Smooth muscle cell (in vitro differentiated cells): Measurements from ENCODE around the gene WNT2B. TPM values are rescaled to one million over a fixed set of nuclear protein-coding genes. Genes with fewer than 3 reads are reported as not detected.

Source experiments
- DNase-seq: peaks from one replicate; lab custom pipeline; 2025; ENCODE audit not compliant: unreplicated experiment; lab: John Stamatoyannopoulos, UW
- H2AFZ ChIP-seq: fragments of 200-600 bp; sonication (generic); 2 replicates; pipeline ENCODE4 v1.6.0; 2016; ENCODE audit warnings: antibody characterized with exemption, low read depth, mild to moderate bottlenecking
- H3F3A ChIP-seq: fragments of 200-600 bp; sonication (generic); 2 replicates; pipeline ENCODE4 v1.6.0; 2017; ENCODE audit warnings: antibody characterized with exemption, low read depth
- H3K27ac ChIP-seq: fragments of 200-600 bp; sonication (generic); 2 replicates; pipeline ENCODE4 v1.5.1; 2016; ENCODE audit warnings: low read depth, mild to moderate bottlenecking
- H3K27me3 ChIP-seq: fragments of 200-600 bp; sonication (generic); 2 replicates; pipeline ENCODE4 v1.6.1; 2016; ENCODE audit warnings: low read depth, mild to moderate bottlenecking
- H3K36me3 ChIP-seq: fragments of 200-600 bp; sonication (generic); 2 replicates; pipeline ENCODE4 v1.5.1; 2016; ENCODE audit warnings: low read depth
- H3K4me1 ChIP-seq: fragments of 200-600 bp; sonication (generic); 2 replicates; pipeline ENCODE4 v1.5.1; 2016; ENCODE audit warnings: low read depth
- H3K4me2 ChIP-seq: fragments of 200-600 bp; sonication (generic); 2 replicates; pipeline ENCODE4 v1.6.0; 2016; ENCODE audit warnings: mild to moderate bottlenecking
- H3K4me3 ChIP-seq: fragments of 200-600 bp; sonication (generic); 2 replicates; pipeline ENCODE4 v1.5.1; 2016; ENCODE audit warnings: mild to moderate bottlenecking
- H3K79me2 ChIP-seq: fragments of 200-600 bp; sonication (generic); 2 replicates; pipeline ENCODE4 v1.6.0; 2016; ENCODE audit warnings: low read depth, mild to moderate bottlenecking
- H3K9ac ChIP-seq: fragments of 200-600 bp; sonication (generic); 2 replicates; pipeline ENCODE4 v1.6.0; 2016; ENCODE audit warnings: low read depth
- H3K9me3 ChIP-seq: fragments of 200-600 bp; sonication (generic); replicated peaks from 2 replicates; pipeline ENCODE4 v1.5.1; 2016; ENCODE audit warnings: low read depth
- H4K20me1 ChIP-seq: fragments of 200-600 bp; sonication (generic); 2 replicates; pipeline ENCODE4 v1.6.0; 2016; ENCODE audit warnings: low read depth
- CTCF ChIP-seq: fragments of 200-600 bp; sonication (generic); IDR thresholded peaks from 2 replicates; pipeline ENCODE4 v1.5.1; 2017; ENCODE audit warnings: borderline replicate concordance, mild to moderate bottlenecking, antibody characterized with exemption; ENCODE audit not compliant: insufficient read depth, poor library complexity, severe bottlenecking
- WGBS: methylation state at CpG from one replicate; pipeline ENCODE4 v1.1.7; 2016; ENCODE audit warnings: low lambda C conversion rate; 5-methylcytosine and 5-hydroxymethylcytosine counted together
- polyA plus RNA-seq: library from polyadenylated mRNA; unstranded; fragments of >200 nt; fragmentation: Nextera tagmentation; extraction: Ambion mirVana; gene quantifications from 2 replicates; pipeline ENCODE4 v1.2.1, GENCODE V29; 2016
- total RNA-seq: library from RNA; depleted of rRNA; stranded (reverse); fragments of >200 nt; gene quantifications from 2 replicates; pipeline ENCODE4 v1.2.3, GENCODE V29; 2014

The WNT2B gene
- total and polyA plus RNA-seq, 2 experiments from 2014 or later = 0.41 to 1.8 TPM

- H3K36me3 ChIP-seq = no peaks in the 10 kb centered on the region
- no peak overlapping the region for H3K9ac ChIP-seq
- peaks cover 10% of the 10 kb centered on the region for H3K4me1 ChIP-seq
- H3K27me3 ChIP-seq = no peaks in the 10 kb centered on the region
- no peak overlapping the region for H3K27ac ChIP-seq
- no peak overlapping the region for H3K4me3 ChIP-seq
- no peak for DNase-seq
- WGBS = 93% methylated on average over 3 of the region's 3 CpGs
- H4K20me1 ChIP-seq = no peaks in the 10 kb centered on the region
- no peak for TF ChIP-seq CTCF
- H3K9me3 ChIP-seq = no peaks in the 10 kb centered on the region
- peaks cover 9% of the 10 kb centered on the region for H3F3A ChIP-seq
- no peaks in the 10 kb centered on the region for H3K79me2 ChIP-seq
- H3K4me2 ChIP-seq = no peak overlapping the region
- no peak overlapping the region for H2AFZ ChIP-seq
Measured at GRCh38 chr1:112538883-112539282, 30.1 kb downstream of the WNT2B start.

DNA sequence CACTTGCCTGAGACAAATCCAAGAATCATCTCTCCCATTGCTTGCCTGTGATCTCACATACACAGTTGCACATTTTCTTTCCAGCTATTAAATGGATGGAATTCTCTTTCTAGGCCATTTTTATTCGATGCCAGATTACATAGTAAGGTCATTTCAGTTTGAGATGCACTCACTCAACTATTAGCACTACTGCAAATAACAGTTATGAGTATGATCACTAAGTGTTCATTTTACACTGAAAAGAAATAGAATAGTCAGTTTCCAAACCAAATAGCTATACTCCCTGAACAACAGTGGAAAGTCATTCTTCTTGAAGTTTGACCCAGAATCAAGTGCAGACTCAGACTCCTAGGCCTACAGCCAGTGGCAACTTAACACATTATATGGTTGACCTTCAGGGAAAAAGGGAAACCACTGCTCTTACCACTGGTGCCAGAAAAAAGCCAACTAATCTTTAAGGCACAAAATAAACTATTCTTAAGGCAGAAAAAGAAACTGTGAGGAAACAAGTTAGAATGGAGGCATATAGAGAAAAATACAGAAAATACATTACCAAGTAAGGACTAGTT lies 31.5 kb downstream of the WNT2B start:
- H3F3A ChIP-seq = peaks cover 21% of the 10 kb centered on the region
- no peak overlapping the region for H3K4me2 ChIP-seq
- no peaks in the 10 kb centered on the region for H3K36me3 ChIP-seq
- H2AFZ ChIP-seq = no peak overlapping the region
- H4K20me1 ChIP-seq = no peaks in the 10 kb centered on the region
- H3K9me3 ChIP-seq = no peaks in the 10 kb centered on the region
- H3K9ac ChIP-seq = no peak overlapping the region
- H3K79me2 ChIP-seq = no peaks in the 10 kb centered on the region
- 68% methylated on average over 1 of the region's 1 CpG for WGBS
- TF ChIP-seq CTCF = no peak
- H3K27me3 ChIP-seq = no peaks in the 10 kb centered on the region
- H3K27ac ChIP-seq = no peak overlapping the region
- no peak overlapping the region for H3K4me3 ChIP-seq
- H3K4me1 ChIP-seq = peaks cover 10% of the 10 kb centered on the region
- DNase-seq = no peak

DNA sequence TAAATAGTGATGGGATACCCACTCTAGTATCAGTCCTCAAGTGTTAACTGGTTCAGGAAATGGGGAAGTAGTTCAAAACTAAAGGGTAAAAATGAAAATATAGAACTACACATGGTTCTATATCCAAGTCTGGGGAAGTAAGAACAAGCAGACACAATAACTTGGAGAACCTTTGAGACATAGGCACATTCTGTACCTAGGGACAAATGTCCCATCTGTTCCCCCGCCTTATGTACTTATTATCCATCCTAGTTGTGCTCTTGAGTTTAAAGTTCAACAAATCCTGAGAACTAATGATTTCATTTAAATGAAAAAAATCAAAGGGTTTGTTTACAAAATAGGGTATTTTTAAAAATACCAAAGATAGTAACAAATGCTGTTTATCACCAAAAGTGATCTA lies 32.5 kb downstream of the WNT2B start:
- H4K20me1 ChIP-seq = no peaks in the 10 kb centered on the region
- peaks cover 10% of the 10 kb centered on the region for H3K4me1 ChIP-seq
- H3K9ac ChIP-seq = no peak overlapping the region
- no peaks in the 10 kb centered on the region for H3K27me3 ChIP-seq
- H2AFZ ChIP-seq = no peak overlapping the region
- H3K9me3 ChIP-seq = no peaks in the 10 kb centered on the region
- H3K36me3 ChIP-seq = no peaks in the 10 kb centered on the region
- no peak overlapping the region for H3K4me3 ChIP-seq
- no peak for DNase-seq
- peaks cover 23% of the 10 kb centered on the region for H3F3A ChIP-seq
- no peak for TF ChIP-seq CTCF
- 43% methylated on average over 1 of the region's 1 CpG for WGBS
- H3K79me2 ChIP-seq = no peaks in the 10 kb centered on the region
- H3K4me2 ChIP-seq = no peak overlapping the region
- no peak overlapping the region for H3K27ac ChIP-seq
